ENCODE measurements around the gene CLDN7. TPM values are rescaled to one million over a fixed set of nuclear protein-coding genes. Genes with fewer than 3 reads are reported as not detected.

The CLDN7 gene
- total RNA-seq, 3 donors from 2014 or later: 0.65 to 1.8 (median 1.7) TPM

- Mint-ChIP-seq H3K27me3 (ENCODE audit: low read depth) (no peaks in the 10 kb centered on the region), H3K9me3 (no peaks in the 10 kb centered on the region), H3K4me3 (peak overlapping the region; percentile 98), H3K36me3 (ENCODE audit: insufficient read depth) (peaks cover 24% of the 10 kb centered on the region), H3K4me1 (ENCODE audit: low read depth) (peaks cover 49% of the 10 kb centered on the region)
- ATAC-seq: no peak
- DNase-seq: no peak
These were observed 21.9 kb downstream of the CLDN7 start for GRCh38 chr17:7240375-7240774.

GRCh38 chr17:7239091-7240027 lies 22.9 kb downstream of the CLDN7 start, which contains the start of gene PHF23:
Gene PHF23, minus strand, starts transcription at chr17:7239457. Its CDS starts 178 bp downstream, at chr17:7239279.
- peaks cover 59% of the 10 kb centered on the region for H3K4me1 Mint-ChIP-seq (ENCODE audit: low read depth)
- H3K36me3 Mint-ChIP-seq (ENCODE audit: insufficient read depth): peaks cover 26% of the 10 kb centered on the region
- ATAC-seq (peak; percentile 63 to 70), DNase-seq (peak; percentile 97)
- H3K27me3 Mint-ChIP-seq (ENCODE audit: low read depth): no peaks in the 10 kb centered on the region
- peak within 1 kb of the TSS; percentile 98 for H3K4me3 Mint-ChIP-seq
- no peaks in the 10 kb centered on the region for H3K9me3 Mint-ChIP-seq

DNA sequence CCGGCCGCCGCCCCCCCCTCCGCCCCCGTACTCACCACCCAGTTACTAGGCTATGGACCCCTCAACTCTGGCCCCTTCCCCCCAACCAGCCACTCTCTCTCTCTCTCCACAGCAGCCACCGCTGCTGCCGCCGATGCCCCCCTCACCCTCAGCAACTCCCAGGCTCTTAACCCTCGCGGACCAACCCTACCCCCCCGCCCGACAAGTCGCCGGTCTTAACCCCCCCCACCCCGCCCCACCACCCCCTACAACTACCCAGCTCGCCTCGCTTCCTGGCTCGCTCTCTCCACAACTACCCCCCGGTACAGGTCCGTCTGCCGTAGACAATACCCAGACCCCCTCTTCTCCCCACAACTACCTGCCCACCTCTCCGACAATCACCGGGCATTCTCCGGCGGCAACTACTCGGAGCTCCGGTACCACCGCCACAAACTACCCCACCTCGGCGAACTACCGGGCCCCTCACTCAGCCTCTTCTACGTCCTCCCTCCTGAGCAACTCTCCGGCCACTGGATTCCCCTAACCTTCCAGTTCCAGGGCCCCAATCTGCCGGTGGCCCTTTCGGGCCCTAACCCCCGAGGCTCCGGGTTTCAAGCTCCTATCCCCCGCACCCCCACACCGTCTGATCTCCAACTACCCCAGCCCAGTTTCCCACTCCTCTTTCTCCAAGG lies 23.7 kb downstream of the CLDN7 start:
- Mint-ChIP-seq H3K4me3 (peak overlapping the region; percentile 98), H3K27me3 (ENCODE audit: low read depth) (no peaks in the 10 kb centered on the region), H3K4me1 (ENCODE audit: low read depth) (peaks cover 62% of the 10 kb centered on the region), H3K9me3 (no peaks in the 10 kb centered on the region), H3K36me3 (ENCODE audit: insufficient read depth) (peaks cover 24% of the 10 kb centered on the region)
- no peak for DNase-seq
- no peak for ATAC-seq

GRCh38 chr17:7237761-7238419 lies 24.4 kb downstream of the CLDN7 start:
- peak; percentile 87 for DNase-seq
- Mint-ChIP-seq H3K36me3 (ENCODE audit: insufficient read depth) (peaks cover 21% of the 10 kb centered on the region), H3K4me3 (peak overlapping the region; percentile 98), H3K4me1 (ENCODE audit: low read depth) (peaks cover 63% of the 10 kb centered on the region), H3K27me3 (ENCODE audit: low read depth) (no peaks in the 10 kb centered on the region), H3K9me3 (no peaks in the 10 kb centered on the region)
- ATAC-seq: peak; percentile 26 to 31

GRCh38 chr17:7237266-7237760 lies 25.0 kb downstream of the CLDN7 start:
- H3K27me3 Mint-ChIP-seq (ENCODE audit: low read depth): no peaks in the 10 kb centered on the region
- peaks cover 21% of the 10 kb centered on the region for H3K36me3 Mint-ChIP-seq (ENCODE audit: insufficient read depth)
- peak overlapping the region; percentile 98 for H3K4me3 Mint-ChIP-seq
- DNase-seq: no peak
- no peak for ATAC-seq
- H3K9me3 Mint-ChIP-seq: no peaks in the 10 kb centered on the region
- peaks cover 65% of the 10 kb centered on the region for H3K4me1 Mint-ChIP-seq (ENCODE audit: low read depth)

- DNase-seq (no peak), ATAC-seq (no peak)
- Mint-ChIP-seq H3K9me3 (no peaks in the 10 kb centered on the region), H3K4me1 (ENCODE audit: low read depth) (peaks cover 65% of the 10 kb centered on the region), H3K36me3 (ENCODE audit: insufficient read depth) (peaks cover 21% of the 10 kb centered on the region), H3K27me3 (ENCODE audit: low read depth) (no peaks in the 10 kb centered on the region), H3K4me3 (peak overlapping the region; percentile 98)
These were observed 25.5 kb downstream of the CLDN7 start for GRCh38 chr17:7236808-7237207.

DNA sequence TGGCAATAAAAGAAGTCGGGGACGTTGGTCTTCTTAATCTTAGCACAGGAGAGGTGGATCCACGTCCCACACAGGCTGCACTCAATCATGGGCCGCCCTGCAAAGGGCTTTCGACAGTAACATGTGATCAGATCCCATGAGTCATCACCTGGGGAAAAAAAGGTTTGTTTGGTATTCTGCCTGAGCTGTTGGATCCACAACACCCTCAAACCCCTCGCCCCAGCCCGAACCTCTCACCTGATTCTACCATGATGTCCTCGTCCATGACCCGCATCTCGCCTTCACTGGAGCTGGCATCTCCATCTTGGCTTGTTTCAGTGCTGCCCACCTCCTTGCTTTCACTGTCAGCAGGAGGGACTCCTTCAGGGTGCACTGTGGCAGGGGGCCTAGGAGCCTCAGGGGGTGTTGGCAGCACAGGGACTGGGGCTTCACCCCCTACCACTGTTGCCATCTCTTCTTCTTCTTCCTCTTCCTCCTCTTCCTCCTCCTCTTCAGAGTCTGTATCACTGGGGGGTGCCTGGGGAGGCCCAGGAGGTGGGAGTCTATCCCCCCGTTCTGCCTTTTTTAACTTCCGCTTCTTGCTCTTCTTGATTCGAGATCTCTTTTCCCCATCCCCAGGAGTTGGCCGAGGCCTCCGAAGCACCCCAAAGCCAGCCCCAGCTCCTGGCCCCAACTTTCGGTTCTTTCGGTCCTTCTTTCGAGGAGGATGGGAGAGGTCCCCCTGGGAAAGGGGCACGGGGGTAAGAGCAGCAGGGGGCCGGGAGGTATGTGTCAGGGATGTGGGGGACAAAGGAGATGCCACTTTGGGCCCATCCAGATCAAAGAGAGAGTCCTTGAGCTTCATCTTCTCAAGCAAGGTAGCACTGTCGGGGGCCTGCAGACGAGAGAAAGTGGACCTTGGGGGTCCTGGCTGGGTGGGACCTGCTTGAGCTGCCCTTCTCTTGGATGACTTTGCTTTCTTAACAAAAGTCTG lies 26.3 kb downstream of the CLDN7 start:
- no peak for ATAC-seq
- Mint-ChIP-seq H3K4me1 (ENCODE audit: low read depth) (peaks cover 59% of the 10 kb centered on the region), H3K4me3 (peak overlapping the region; percentile 98), H3K27me3 (ENCODE audit: low read depth) (no peaks in the 10 kb centered on the region), H3K36me3 (ENCODE audit: insufficient read depth) (peaks cover 16% of the 10 kb centered on the region), H3K9me3 (no peaks in the 10 kb centered on the region)
- no peak for DNase-seq

- Mint-ChIP-seq H3K4me3 (peak within 1 kb of the TSS; percentile 91), H3K9me3 (no peaks in the 10 kb centered on the region), H3K36me3 (ENCODE audit: insufficient read depth) (peaks cover 21% of the 10 kb centered on the region), H3K27me3 (ENCODE audit: low read depth) (no peaks in the 10 kb centered on the region), H3K4me1 (ENCODE audit: low read depth) (peaks cover 49% of the 10 kb centered on the region)
- DNase-seq (peak; percentile 93), ATAC-seq (peak; percentile 47 to 54)
These were observed 28.0 kb downstream of the CLDN7 start, which contains the start of gene DVL2 for GRCh38 chr17:7234083-7234951. Gene DVL2, minus strand, starts transcription at chr17:7234517. Its CDS starts 255 bp downstream, at chr17:7234262.

- DNase-seq (no peak), ATAC-seq (peak; percentile 5 to 12)
- H3K9me3 Mint-ChIP-seq: no peaks in the 10 kb centered on the region
- H3K36me3 Mint-ChIP-seq (ENCODE audit: insufficient read depth): peaks cover 26% of the 10 kb centered on the region
- H3K4me1 Mint-ChIP-seq (ENCODE audit: low read depth): peaks cover 49% of the 10 kb centered on the region
- H3K4me3 Mint-ChIP-seq: peak overlapping the region; percentile 91
- H3K27me3 Mint-ChIP-seq (ENCODE audit: low read depth): no peaks in the 10 kb centered on the region
These were observed 28.6 kb downstream of the CLDN7 start for GRCh38 chr17:7233701-7234082.

DNA sequence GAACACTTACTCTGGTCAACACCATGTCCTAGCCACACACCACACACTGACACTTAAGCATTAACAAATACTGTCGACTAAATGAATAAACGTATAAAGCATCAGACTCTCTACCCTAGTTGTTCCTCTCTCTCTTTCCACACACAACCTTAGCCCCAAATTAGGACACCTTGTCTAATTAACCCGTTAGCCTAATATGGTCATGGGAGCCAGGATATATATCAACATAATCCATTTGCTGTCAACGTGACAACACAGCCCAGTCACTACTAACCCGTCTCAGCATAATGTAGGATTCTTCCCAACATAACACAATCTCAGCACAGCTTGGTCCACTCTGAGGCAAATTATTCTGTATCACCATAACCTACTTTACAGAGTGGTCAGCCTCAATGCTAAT lies 30.2 kb downstream of the CLDN7 start:
- peak overlapping the region; percentile 91 for H3K4me3 Mint-ChIP-seq
- ATAC-seq: no peak
- H3K4me1 Mint-ChIP-seq (ENCODE audit: low read depth): peaks cover 52% of the 10 kb centered on the region
- no peaks in the 10 kb centered on the region for H3K9me3 Mint-ChIP-seq
- H3K36me3 Mint-ChIP-seq (ENCODE audit: insufficient read depth): peaks cover 31% of the 10 kb centered on the region
- H3K27me3 Mint-ChIP-seq (ENCODE audit: low read depth): no peaks in the 10 kb centered on the region
- no peak for DNase-seq

GRCh38 chr17:7229504-7229903 lies 32.8 kb downstream of the CLDN7 start:
- Mint-ChIP-seq H3K27me3 (ENCODE audit: low read depth) (no peaks in the 10 kb centered on the region), H3K4me1 (ENCODE audit: low read depth) (peaks cover 29% of the 10 kb centered on the region), H3K9me3 (no peaks in the 10 kb centered on the region), H3K4me3 (no peak overlapping the region), H3K36me3 (ENCODE audit: insufficient read depth) (peaks cover 19% of the 10 kb centered on the region)
- DNase-seq (no peak), ATAC-seq (no peak)

GRCh38 chr17:7228920-7229319 lies 33.4 kb downstream of the CLDN7 start:
- H3K4me1 Mint-ChIP-seq (ENCODE audit: low read depth): peaks cover 28% of the 10 kb centered on the region
- no peaks in the 10 kb centered on the region for H3K27me3 Mint-ChIP-seq (ENCODE audit: low read depth)
- DNase-seq (no peak), ATAC-seq (no peak)
- H3K36me3 Mint-ChIP-seq (ENCODE audit: insufficient read depth): peaks cover 21% of the 10 kb centered on the region
- no peak overlapping the region for H3K4me3 Mint-ChIP-seq
- no peaks in the 10 kb centered on the region for H3K9me3 Mint-ChIP-seq
